Measurements from ENCODE around the gene PEAK3.

GRCh38 chr19:2243274-2244124, 38.5 kb downstream of the PEAK3 start:
- TF ChIP-seq CTCF (IDR thresholded peaks at IDR 0.05), result no peak
- TF ChIP-seq POLR2AphosphoS5 (IDR thresholded peaks at IDR 0.05), result no peak
- no peak for TF ChIP-seq EP300 (IDR thresholded peaks at IDR 0.05)
- no peak for TF ChIP-seq POLR2A (IDR thresholded peaks at IDR 0.05)
